ENCODE measurements around the gene TRRAP. TPM values are rescaled to one million over a fixed set of nuclear protein-coding genes. Genes with fewer than 3 reads are reported as not detected.

Gene TRRAP
- total RNA-seq, 2 donors from 2014 or later: 23.4 to 24.3 TPM

DNA sequence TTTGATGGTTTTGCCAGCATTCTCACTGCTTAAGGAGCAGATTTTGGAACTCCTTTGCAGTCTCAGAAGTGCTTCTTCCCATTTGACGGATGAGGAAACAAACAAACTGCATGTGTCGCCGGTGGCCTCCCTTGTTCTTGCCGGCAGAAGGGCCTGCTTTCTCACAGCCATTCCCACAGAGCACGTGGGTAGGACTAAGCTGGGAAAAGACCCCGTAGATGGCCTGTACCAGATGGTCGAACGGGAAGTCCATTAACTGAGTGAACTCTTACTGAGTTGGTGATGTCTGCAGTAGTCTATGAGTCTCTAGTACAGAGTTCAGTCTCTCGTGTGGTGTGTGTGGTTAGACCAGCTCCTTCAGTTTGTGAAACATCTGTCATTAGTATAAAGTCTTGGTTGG is 131.9 kb downstream of the TRRAP start:
- Histone ChIP-seq H3K27me3 (no peaks in the 10 kb centered on the region), H3K4me1 (no peaks in the 10 kb centered on the region), H3K4me3 (no peak overlapping the region), H3K27ac (no peak overlapping the region), H3K36me3 (peaks cover 85% of the 10 kb centered on the region), H3K9me3 (no peaks in the 10 kb centered on the region)
- no peak for DNase-seq (ENCODE audit: low spot score)
- TF ChIP-seq, protein P1, sequence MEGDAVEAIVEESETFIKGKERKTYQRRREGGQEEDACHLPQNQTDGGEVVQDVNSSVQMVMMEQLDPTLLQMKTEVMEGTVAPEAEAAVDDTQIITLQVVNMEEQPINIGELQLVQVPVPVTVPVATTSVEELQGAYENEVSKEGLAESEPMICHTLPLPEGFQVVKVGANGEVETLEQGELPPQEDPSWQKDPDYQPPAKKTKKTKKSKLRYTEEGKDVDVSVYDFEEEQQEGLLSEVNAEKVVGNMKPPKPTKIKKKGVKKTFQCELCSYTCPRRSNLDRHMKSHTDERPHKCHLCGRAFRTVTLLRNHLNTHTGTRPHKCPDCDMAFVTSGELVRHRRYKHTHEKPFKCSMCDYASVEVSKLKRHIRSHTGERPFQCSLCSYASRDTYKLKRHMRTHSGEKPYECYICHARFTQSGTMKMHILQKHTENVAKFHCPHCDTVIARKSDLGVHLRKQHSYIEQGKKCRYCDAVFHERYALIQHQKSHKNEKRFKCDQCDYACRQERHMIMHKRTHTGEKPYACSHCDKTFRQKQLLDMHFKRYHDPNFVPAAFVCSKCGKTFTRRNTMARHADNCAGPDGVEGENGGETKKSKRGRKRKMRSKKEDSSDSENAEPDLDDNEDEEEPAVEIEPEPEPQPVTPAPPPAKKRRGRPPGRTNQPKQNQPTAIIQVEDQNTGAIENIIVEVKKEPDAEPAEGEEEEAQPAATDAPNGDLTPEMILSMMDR (IDR thresholded peaks at IDR 0.05): no peak

DNA sequence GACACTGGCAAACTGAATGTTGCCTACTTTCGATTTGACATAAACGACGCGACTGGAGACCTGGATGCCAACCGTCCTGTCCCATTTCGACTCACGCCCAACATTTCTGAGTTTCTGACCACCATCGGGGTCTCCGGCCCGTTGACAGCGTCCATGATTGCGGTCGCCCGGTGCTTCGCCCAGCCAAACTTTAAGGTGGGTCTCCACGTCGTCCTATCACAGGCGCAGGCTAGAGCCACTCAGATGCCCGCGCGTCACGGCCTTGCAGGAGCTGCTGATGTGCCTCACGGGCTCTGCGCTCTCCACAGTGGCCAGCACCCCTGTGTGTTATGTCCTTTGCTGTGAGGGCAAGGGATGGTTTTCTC is 133.0 kb downstream of the TRRAP start:
- peaks cover 81% of the 10 kb centered on the region for H3K36me3 ChIP-seq

DNA sequence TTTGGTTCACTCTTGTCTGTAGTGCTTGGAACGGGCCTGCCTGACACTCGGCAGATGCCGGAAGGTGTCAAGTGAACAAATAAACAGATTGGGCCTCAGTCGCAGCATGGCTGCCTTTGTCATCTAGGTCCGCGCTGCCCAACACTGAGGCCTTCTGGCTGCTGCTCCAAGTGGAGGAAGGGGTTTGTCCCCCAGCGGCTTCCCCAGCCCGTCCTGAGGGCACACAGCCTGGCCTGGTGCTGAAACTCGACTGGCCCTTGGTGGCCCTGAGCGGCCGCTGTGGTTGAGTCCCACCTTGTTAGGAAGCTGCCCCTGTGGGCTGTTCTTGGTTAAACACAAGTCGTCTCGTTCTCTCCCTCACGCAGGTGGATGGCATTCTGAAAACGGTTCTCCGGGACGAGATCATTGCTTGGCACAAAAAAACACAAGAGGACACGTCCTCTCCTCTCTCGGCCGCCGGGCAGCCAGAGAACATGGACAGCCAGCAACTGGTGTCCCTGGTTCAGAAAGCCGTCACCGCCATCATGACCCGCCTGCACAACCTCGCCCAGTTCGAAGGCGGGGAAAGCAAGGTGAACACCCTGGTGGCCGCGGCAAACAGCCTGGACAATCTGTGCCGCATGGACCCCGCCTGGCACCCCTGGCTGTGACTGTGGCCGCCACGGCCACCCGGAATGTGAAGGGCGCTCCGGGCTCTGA is 133.5 kb downstream of the TRRAP start:
- H3K9me3 ChIP-seq: no peaks in the 10 kb centered on the region
- peaks cover 76% of the 10 kb centered on the region for H3K36me3 ChIP-seq
- no peaks in the 10 kb centered on the region for H3K4me1 ChIP-seq
- H3K4me3 ChIP-seq: no peak overlapping the region
- TF ChIP-seq, protein P1 (IDR thresholded peaks at IDR 0.05): no peak
- no peaks in the 10 kb centered on the region for H3K27me3 ChIP-seq
- H3K27ac ChIP-seq: no peak overlapping the region
- no peak for DNase-seq (ENCODE audit: low spot score)

More for the DNA sequence above, 133.0 kb downstream of the TRRAP start:
- DNase-seq (ENCODE audit: low spot score): peak; percentile 52
- no peaks in the 10 kb centered on the region for H3K9me3 ChIP-seq
- H3K4me1 ChIP-seq: no peaks in the 10 kb centered on the region
- H3K27me3 ChIP-seq: no peaks in the 10 kb centered on the region
- H3K4me3 ChIP-seq: no peak overlapping the region
- TF ChIP-seq, protein P1 (IDR thresholded peaks at IDR 0.05): no peak
- no peak overlapping the region for H3K27ac ChIP-seq

DNA sequence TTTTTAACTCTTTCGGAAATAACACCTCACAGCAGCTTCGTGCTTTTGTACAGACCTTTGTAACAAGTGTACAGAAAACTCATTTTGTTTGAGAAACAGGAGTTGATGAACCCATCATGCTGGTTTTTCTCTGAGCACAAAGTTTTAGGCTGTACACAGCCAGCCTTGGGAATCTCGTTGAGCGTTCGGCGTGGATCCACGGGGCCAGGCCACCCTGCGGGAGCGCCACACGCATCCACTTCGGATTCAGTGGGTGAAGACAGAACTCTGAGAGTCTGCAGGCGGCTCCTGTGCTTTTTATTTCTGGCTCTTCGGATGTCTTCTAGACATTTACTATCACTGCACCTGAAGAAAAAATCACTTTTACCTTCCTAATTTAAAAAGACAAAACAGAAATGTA is 134.4 kb downstream of the TRRAP start:
- DNase-seq (ENCODE audit: low spot score): no peak
- H3K36me3 ChIP-seq: peaks cover 70% of the 10 kb centered on the region
- no peaks in the 10 kb centered on the region for H3K9me3 ChIP-seq

DNA sequence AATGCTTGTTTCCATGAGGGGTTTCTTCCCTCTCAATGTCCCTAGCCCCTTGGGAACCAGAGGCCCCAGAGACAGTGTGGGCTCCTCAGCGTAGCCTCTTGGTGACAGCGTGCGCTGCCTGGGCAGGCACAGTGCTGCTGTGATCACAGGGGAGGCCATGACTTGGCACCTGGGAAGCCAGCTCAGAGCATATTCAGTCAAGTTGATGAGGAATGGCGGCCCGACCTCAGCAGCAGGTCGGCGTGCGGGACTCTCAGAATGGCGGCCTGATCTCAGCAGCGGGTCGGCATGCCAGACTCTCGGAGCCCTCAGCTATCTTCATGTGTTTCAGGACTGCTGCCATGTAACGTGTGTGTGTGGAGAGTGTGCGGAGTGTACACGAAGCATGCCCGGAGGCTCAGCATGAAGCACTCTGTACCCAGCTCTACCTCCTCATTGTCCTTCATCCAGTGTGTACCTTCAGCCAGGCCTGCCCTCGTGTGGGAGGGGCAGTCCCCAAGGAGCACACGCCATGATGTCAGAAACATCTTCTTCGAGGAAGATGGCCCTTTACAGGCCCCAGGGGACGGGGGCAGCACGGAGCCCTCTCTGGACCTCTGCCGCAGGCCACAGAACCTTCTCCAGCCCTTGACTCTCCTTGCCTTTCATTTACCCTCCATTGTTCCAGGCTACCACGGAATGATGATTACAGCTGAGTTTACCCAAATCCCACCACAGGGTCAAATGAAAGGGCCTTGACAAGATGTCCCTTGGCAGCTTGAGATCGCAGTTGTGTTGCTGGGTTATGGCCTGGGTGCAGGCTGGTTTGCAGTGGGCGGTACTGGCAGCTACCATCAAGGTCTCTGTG is 135.2 kb downstream of the TRRAP start:
- DNase-seq (ENCODE audit: low spot score): no peak
- H3K9me3 ChIP-seq: no peaks in the 10 kb centered on the region
- TF ChIP-seq, protein P1 (IDR thresholded peaks at IDR 0.05): no peak
- no peak overlapping the region for H3K27ac ChIP-seq
- no peaks in the 10 kb centered on the region for H3K4me1 ChIP-seq
- no peaks in the 10 kb centered on the region for H3K27me3 ChIP-seq
- peaks cover 66% of the 10 kb centered on the region for H3K36me3 ChIP-seq
- no peak overlapping the region for H3K4me3 ChIP-seq

More for the DNA sequence above, 134.4 kb downstream of the TRRAP start:
- Histone ChIP-seq H3K4me1 (no peaks in the 10 kb centered on the region), H3K4me3 (no peak overlapping the region), H3K27me3 (no peaks in the 10 kb centered on the region), H3K27ac (no peak overlapping the region)
- TF ChIP-seq, protein P1 (IDR thresholded peaks at IDR 0.05): no peak
